ENCODE data around the gene NIPBL.
A peak's percentile ranks its signal among the peaks of the same experiment; 100 is the strongest.

The NIPBL gene

GRCh38 chr5:37071901-37072581, 195.5 kb downstream of the NIPBL start:
- Histone ChIP-seq H3K9ac (ENCODE audit: low read depth, low read length) (no peak overlapping the region), H3K4me2 (ENCODE audit: insufficient read depth, low read length) (no peak overlapping the region), H3K79me2 (ENCODE audit: insufficient read depth, low read length) (no peaks in the 10 kb centered on the region), H4K20me1 (ENCODE audit: insufficient read depth, low read length) (no peaks in the 10 kb centered on the region), H3K4me3 (ENCODE audit: low read depth in 1 of 2, low read length in 2 of 2) (no peak overlapping the region), H3K9me3 (ENCODE audit: insufficient read depth, low read length, severe bottlenecking) (no peaks in the 10 kb centered on the region), H3K36me3 (ENCODE audit: insufficient read depth, low read length) (no peaks in the 10 kb centered on the region), H3K4me1 (ENCODE audit: insufficient read depth, low read length) (no peaks in the 10 kb centered on the region), H2AFZ (ENCODE audit: low read depth, low read length) (no peak overlapping the region), H3K27me3 (ENCODE audit: insufficient read depth, low read length, poor library complexity) (no peaks in the 10 kb centered on the region), H3K27ac (ENCODE audit: low read length) (no peak overlapping the region)
- DNase-seq (no peak), ATAC-seq (ENCODE audit: insufficient read depth, low read depth) (peak; percentile 41; the same call in 1 of the 3 replicates)
- TF ChIP-seq EZH2 (IDR thresholded peaks at IDR 0.05; ENCODE audit: borderline replicate concordance, low read depth, low read length, severe bottlenecking) (no peak), CTCF (IDR thresholded peaks at IDR 0.05; ENCODE audit: borderline replicate concordance, extremely low read depth, low read length, poor library complexity, severe bottlenecking) (no peak)

- Histone ChIP-seq H3K4me3 (ENCODE audit: low read depth in 1 of 2, low read length in 2 of 2) (no peak overlapping the region), H2AFZ (ENCODE audit: low read depth, low read length) (no peak overlapping the region), H4K20me1 (ENCODE audit: insufficient read depth, low read length) (no peaks in the 10 kb centered on the region), H3K79me2 (ENCODE audit: insufficient read depth, low read length) (no peaks in the 10 kb centered on the region), H3K4me2 (ENCODE audit: insufficient read depth, low read length) (no peak overlapping the region), H3K9ac (ENCODE audit: low read depth, low read length) (no peak overlapping the region), H3K36me3 (ENCODE audit: insufficient read depth, low read length) (peaks cover 16% of the 10 kb centered on the region; the same call in 1 of the 2 replicates), H3K27me3 (ENCODE audit: insufficient read depth, low read length, poor library complexity) (no peaks in the 10 kb centered on the region), H3K4me1 (ENCODE audit: insufficient read depth, low read length) (no peaks in the 10 kb centered on the region), H3K27ac (ENCODE audit: low read length) (no peak overlapping the region; the same call in 1 of the 2 replicates), H3K9me3 (ENCODE audit: insufficient read depth, low read length, severe bottlenecking) (no peaks in the 10 kb centered on the region)
- ATAC-seq (ENCODE audit: insufficient read depth, low read depth) (no peak), DNase-seq (no peak)
- no peak for TF ChIP-seq EZH2 (IDR thresholded peaks at IDR 0.05; ENCODE audit: borderline replicate concordance, low read depth, low read length, severe bottlenecking)
- no peak for TF ChIP-seq CTCF (IDR thresholded peaks at IDR 0.05; ENCODE audit: borderline replicate concordance, extremely low read depth, low read length, poor library complexity, severe bottlenecking)
Measured at GRCh38 chr5:37075399-37075950, 198.9 kb downstream of the NIPBL start.

GRCh38 chr5:37077146-37077545, 200.6 kb downstream of the NIPBL start:
- Histone ChIP-seq H3K9me3 (ENCODE audit: insufficient read depth, low read length, severe bottlenecking) (no peaks in the 10 kb centered on the region), H3K36me3 (ENCODE audit: insufficient read depth, low read length) (peaks cover 16% of the 10 kb centered on the region; the same call in 1 of the 2 replicates), H3K27me3 (ENCODE audit: insufficient read depth, low read length, poor library complexity) (no peaks in the 10 kb centered on the region), H3K4me3 (ENCODE audit: low read depth in 1 of 2, low read length in 2 of 2) (no peak overlapping the region), H3K27ac (ENCODE audit: low read length) (no peak overlapping the region), H4K20me1 (ENCODE audit: insufficient read depth, low read length) (no peaks in the 10 kb centered on the region), H3K79me2 (ENCODE audit: insufficient read depth, low read length) (no peaks in the 10 kb centered on the region), H2AFZ (ENCODE audit: low read depth, low read length) (no peak overlapping the region), H3K4me1 (ENCODE audit: insufficient read depth, low read length) (no peaks in the 10 kb centered on the region), H3K4me2 (ENCODE audit: insufficient read depth, low read length) (no peak overlapping the region), H3K9ac (ENCODE audit: low read depth, low read length) (no peak overlapping the region)
- ATAC-seq (ENCODE audit: insufficient read depth, low read depth) (no peak), DNase-seq (no peak)
- TF ChIP-seq EZH2 (IDR thresholded peaks at IDR 0.05; ENCODE audit: borderline replicate concordance, low read depth, low read length, severe bottlenecking) (no peak), CTCF (IDR thresholded peaks at IDR 0.05; ENCODE audit: borderline replicate concordance, extremely low read depth, low read length, poor library complexity, severe bottlenecking) (no peak)
